ENCODE data around the gene CD164L2. TPM values are rescaled to one million over a fixed set of nuclear protein-coding genes. Genes with fewer than 3 reads are reported as not detected.
A peak's percentile ranks its signal among the peaks of the same experiment; 100 is the strongest.

The CD164L2 gene
- total and polyA plus RNA-seq, 7 donors = not detected

DNA sequence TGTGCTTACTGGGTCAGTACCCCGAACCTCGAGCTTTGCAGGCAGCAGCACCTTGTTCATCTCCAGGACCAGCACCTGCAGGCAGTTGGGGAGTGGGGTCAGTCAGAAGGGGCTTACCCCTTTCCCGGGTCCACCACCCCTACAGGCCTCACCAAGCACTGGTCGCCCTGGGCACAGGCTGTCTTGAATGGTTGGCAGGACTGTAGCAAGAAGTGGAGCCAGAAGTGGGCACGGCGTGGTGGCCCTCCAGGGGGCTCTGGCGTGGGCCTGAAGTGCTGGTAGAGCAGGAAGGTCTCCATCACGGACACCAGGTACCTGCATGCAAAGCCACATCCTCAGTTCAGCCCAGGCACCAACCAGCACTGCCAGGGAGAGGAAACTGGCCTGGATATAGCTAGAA is 21.6 kb downstream of the CD164L2 start:
- Histone ChIP-seq H3K4me3 (no peak overlapping the region), H3K36me3 (ENCODE audit: insufficient read depth in 1 of 2, low read depth in 1 of 2) (peaks cover 0 to 67% of the 10 kb centered on the region in 2 donors), H3K9me3 (no peaks in the 10 kb centered on the region), H3K27me3 (ENCODE audit: insufficient read depth in 3 of 3, low read length in 2 of 3) (no peaks in the 10 kb centered on the region), H3K4me1 (peaks cover 6% of the 10 kb centered on the region), H3K27ac (no peak overlapping the region)
- DNase-seq = no peak
- no peak for ATAC-seq
- TF ChIP-seq, protein P1, sequence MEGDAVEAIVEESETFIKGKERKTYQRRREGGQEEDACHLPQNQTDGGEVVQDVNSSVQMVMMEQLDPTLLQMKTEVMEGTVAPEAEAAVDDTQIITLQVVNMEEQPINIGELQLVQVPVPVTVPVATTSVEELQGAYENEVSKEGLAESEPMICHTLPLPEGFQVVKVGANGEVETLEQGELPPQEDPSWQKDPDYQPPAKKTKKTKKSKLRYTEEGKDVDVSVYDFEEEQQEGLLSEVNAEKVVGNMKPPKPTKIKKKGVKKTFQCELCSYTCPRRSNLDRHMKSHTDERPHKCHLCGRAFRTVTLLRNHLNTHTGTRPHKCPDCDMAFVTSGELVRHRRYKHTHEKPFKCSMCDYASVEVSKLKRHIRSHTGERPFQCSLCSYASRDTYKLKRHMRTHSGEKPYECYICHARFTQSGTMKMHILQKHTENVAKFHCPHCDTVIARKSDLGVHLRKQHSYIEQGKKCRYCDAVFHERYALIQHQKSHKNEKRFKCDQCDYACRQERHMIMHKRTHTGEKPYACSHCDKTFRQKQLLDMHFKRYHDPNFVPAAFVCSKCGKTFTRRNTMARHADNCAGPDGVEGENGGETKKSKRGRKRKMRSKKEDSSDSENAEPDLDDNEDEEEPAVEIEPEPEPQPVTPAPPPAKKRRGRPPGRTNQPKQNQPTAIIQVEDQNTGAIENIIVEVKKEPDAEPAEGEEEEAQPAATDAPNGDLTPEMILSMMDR (IDR thresholded peaks at IDR 0.05) = no peak
- intact Hi-C loops (cut with DNase I) = loop anchor here in 1 of 2 donors (5.0 kb wide), 1 partner anchor 34 kb away; no protein-coding TSS in a partner anchor
- WGBS, 3 donors = 86 to 94% (median 93%) methylated on average over 8 of the region's 8 CpGs

DNA sequence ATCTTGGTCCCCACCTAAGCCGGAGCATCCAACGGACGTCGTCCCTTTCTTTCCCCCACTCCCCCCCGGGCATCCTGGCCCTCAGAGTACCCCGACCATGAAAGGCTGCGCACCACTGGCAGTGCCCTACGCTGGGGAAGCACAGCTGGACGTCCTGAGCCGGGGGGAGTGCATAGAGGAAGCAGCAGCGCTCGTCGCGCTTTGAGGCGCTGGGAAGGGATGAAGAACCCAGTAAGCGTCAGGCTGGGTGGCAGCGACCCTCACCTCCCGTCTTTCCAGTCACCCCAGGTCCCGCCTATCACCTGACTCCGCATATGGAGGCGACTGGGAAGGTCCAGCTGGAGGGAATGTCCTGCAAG is 22.1 kb downstream of the CD164L2 start:
- no peaks in the 10 kb centered on the region for H3K9me3 ChIP-seq
- TF ChIP-seq, protein P1 (IDR thresholded peaks at IDR 0.05) = no peak
- H3K27ac ChIP-seq = no peak overlapping the region
- no peaks in the 10 kb centered on the region for H3K27me3 ChIP-seq (ENCODE audit: insufficient read depth in 3 of 3, low read length in 2 of 3)
- H3K4me1 ChIP-seq = peaks cover 6% of the 10 kb centered on the region
- 82 to 87% (median 84%) methylated on average over 21 of the region's 21 CpGs for WGBS, 3 donors
- intact Hi-C loops (cut with DNase I) = loop anchor here in 1 of 2 donors (5.0 kb wide), 1 partner anchor 34 kb away; no protein-coding TSS in a partner anchor
- ATAC-seq = no peak
- DNase-seq = no peak
- H3K36me3 ChIP-seq (ENCODE audit: insufficient read depth in 1 of 2, low read depth in 1 of 2) = peaks cover 0 to 72% of the 10 kb centered on the region in 2 donors
- H3K4me3 ChIP-seq = no peak overlapping the region

DNA sequence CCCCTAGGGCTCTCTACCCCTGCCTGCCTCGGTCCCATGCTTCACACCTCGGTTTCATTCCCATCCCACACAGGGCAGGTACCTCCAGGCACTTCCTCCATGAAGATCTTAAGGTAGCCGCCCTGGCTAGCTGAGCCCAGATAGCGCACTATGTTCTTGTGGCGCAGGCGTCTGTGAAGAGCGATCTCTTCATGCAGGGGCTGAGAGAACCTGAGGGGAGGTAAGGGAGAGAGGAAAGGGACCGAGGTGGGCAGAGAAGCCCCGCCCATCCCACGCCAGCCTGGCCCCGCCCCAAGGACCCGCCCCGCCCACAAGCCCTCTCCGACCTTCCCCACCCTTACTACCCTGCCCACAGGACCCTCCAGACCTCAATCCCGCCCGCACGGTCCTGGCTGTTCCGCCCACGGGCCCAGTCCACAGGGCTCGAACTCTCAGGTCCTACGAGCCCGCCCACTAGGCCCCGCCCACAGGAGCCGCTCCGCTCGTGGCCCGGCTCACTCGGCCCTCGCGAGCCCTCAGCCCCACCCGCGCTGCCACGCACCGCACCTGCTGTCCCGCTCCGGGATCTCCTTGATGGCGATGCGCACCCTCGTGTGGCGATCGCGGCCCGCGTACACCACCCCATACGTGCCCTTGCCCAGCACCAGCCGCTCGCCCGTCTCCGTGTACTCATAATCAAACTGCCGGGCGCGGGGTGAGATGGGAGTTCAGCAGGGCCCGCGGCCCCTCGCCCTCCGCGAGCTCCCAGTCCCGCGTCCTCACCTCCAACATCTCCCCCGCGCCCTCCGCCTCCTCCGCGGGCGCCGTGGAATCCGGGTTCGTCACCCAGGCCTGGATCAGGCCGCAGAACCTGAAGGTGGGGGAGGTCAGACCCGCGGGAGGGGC is 22.7 kb downstream of the CD164L2 start:
- Histone ChIP-seq H3K27ac (no peak overlapping the region), H3K27me3 (ENCODE audit: insufficient read depth in 3 of 3, low read length in 2 of 3) (no peaks in the 10 kb centered on the region), H3K9me3 (no peaks in the 10 kb centered on the region), H3K4me3 (peak overlapping the region; percentile 41), H3K4me1 (peaks cover 6% of the 10 kb centered on the region), H3K36me3 (ENCODE audit: insufficient read depth in 1 of 2, low read depth in 1 of 2) (peaks cover 0 to 78% of the 10 kb centered on the region in 2 donors)
- DNase-seq = no peak
- intact Hi-C loops (cut with DNase I) = loop anchor here in 1 of 2 donors (5.0 kb wide), 1 partner anchor 33 kb away; no protein-coding TSS in a partner anchor
- TF ChIP-seq, protein P1 (IDR thresholded peaks at IDR 0.05) = no peak
- WGBS, 3 donors = 53 to 59% (median 54%) methylated on average over 39 to 71 of the region's 71 CpGs
- ATAC-seq = no peak

DNA sequence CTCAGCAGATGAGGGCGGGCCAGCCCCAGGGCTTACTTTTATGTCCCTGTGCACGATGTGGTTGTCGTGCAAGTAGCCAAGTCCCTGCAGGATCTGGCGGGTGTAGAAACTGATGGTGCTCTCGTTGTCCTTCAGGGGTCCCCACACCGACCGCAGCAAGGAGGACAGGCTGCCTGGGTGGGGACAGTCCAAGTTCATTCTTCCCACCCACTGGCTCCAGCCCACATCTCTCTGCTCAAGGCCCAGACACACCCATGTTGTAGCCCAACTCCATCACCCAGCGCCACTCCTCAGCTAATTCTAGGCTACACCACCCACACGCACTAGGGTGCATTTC is 23.3 kb downstream of the CD164L2 start:
- Histone ChIP-seq H3K36me3 (ENCODE audit: insufficient read depth in 1 of 2, low read depth in 1 of 2) (peaks cover 0 to 85% of the 10 kb centered on the region in 2 donors), H3K9me3 (no peaks in the 10 kb centered on the region), H3K4me3 (no peak overlapping the region), H3K4me1 (peaks cover 1% of the 10 kb centered on the region), H3K27me3 (ENCODE audit: insufficient read depth in 3 of 3, low read length in 2 of 3) (no peaks in the 10 kb centered on the region), H3K27ac (no peak overlapping the region)
- TF ChIP-seq, protein P1 (IDR thresholded peaks at IDR 0.05) = no peak
- ATAC-seq = no peak
- WGBS, 3 donors = 76 to 78% (median 77%) methylated on average over 9 of the region's 9 CpGs
- DNase-seq = no peak
- intact Hi-C loops (cut with DNase I) = loop anchor here (2.0 to 5.0 kb wide), 3 partner anchors 32 to 59 kb away; partner anchors contain the start of gene TMEM222 (in 1 of the 2)

All from psoas muscle (tissue), 8 donors.